Mucosa of descending colon (tissue), 3 donors: ENCODE measurements around the gene FUCA2. TPM values are rescaled to one million over a fixed set of nuclear protein-coding genes. Genes with fewer than 3 reads are reported as not detected.
A peak's percentile ranks its signal among the peaks of the same experiment; 100 is the strongest.

Experiments used
- ATAC-seq: fragments of 200-7000 bp; cut with Tn5 transposase; one replicate; pipeline ENCODE4 v1.9.1; 2020; ENCODE audit warnings: mild to moderate bottlenecking, moderate library complexity
- DNase-seq, 3 donors: peaks; one replicate each; pipeline ENCODE4 v3.0.0-alpha.2; 2020
- H3K36me3 ChIP-seq: fragments of 200-600 bp; one replicate; pipeline ENCODE4 v1.8.0; 2021; ENCODE audit warnings: low read depth, mild to moderate bottlenecking
- H3K4me1 ChIP-seq: fragments of 200-600 bp; one replicate; pipeline ENCODE4 v1.8.0; 2021; ENCODE audit warnings: low read depth, mild to moderate bottlenecking
- H3K4me3 ChIP-seq: fragments of 200-600 bp; one replicate; pipeline ENCODE4 v1.8.0; 2021; ENCODE audit warnings: mild to moderate bottlenecking
- H3K9me3 ChIP-seq: fragments of 200-600 bp; one replicate; pipeline ENCODE4 v1.8.0; 2021; ENCODE audit warnings: mild to moderate bottlenecking
- CTCF ChIP-seq: fragments of 200-600 bp; IDR thresholded peaks from one replicate; pipeline ENCODE4 v1.8.0; 2022; ENCODE audit warnings: antibody characterized with exemption, mild to moderate bottlenecking
- intact Hi-C, 2 donors: fragments of 100-400 bp; cut with DNase I in 1 of 2; cut with micrococcal nuclease in 1 of 2; formaldehyde crosslinking; loops; one replicate each; pipeline versions ENCODE4 v1.11.0 to v1.11.1; 2022; cut with DNase I, micrococcal nuclease
- total RNA-seq, 3 donors: library from RNA; stranded (reverse); fragmentation: NEBNext Ultra II Directional in 2 of 3; extraction: Animal tissue kit (Norgen Biotek cat#: 25700) in 2 of 3; gene quantifications; one replicate each; pipeline versions ENCODE4 v1.2.1 to v1.2.4, GENCODE V29; 2021 to 2023
- donor health status: DM: no; HTN: no; CAD: no; lungs with moderate emphysema.
- donor health status: DM: no; HTN: no; CAD: no.
- donor health status: DM: no; HTN: yes; CAD: no.

FUCA2 gene
- total RNA-seq, 3 donors from 2014 or later, result 43.6 to 92.3 (median 67.7) TPM

- Histone ChIP-seq H3K9me3 (no peaks in the 10 kb centered on the region), H3K36me3 (no peaks in the 10 kb centered on the region), H3K4me1 (peaks cover 8% of the 10 kb centered on the region), H3K4me3 (no peak overlapping the region)
- TF ChIP-seq CTCF, result no peak
- ATAC-seq (peak; percentile 46), DNase-seq (no peak)
- intact Hi-C loops, result no loop called here
Observed at GRCh38 chr6:143555071-143555492, 43.6 kb upstream of the FUCA2 start.

- TF ChIP-seq CTCF, result no peak
- intact Hi-C loops, result no loop called here
- no peaks in the 10 kb centered on the region for H3K36me3 ChIP-seq
- ATAC-seq (no peak), DNase-seq (no peak)
- H3K4me3 ChIP-seq, result no peak overlapping the region
- H3K9me3 ChIP-seq, result no peaks in the 10 kb centered on the region
- H3K4me1 ChIP-seq, result peaks cover 13% of the 10 kb centered on the region
Observed at GRCh38 chr6:143553337-143553736, 41.8 kb upstream of the FUCA2 start.

- Histone ChIP-seq H3K4me1 (peaks cover 15% of the 10 kb centered on the region), H3K36me3 (no peaks in the 10 kb centered on the region), H3K9me3 (no peaks in the 10 kb centered on the region), H3K4me3 (no peak overlapping the region)
- no peak for DNase-seq
- TF ChIP-seq CTCF, result no peak
- no peak for ATAC-seq
- intact Hi-C loops, result no loop called here
Observed at GRCh38 chr6:143549949-143550268, 38.4 kb upstream of the FUCA2 start.

GRCh38 chr6:143549221-143549948 is 37.9 kb upstream of the FUCA2 start:
- DNase-seq (no peak), ATAC-seq (peak; percentile 60)
- no peaks in the 10 kb centered on the region for H3K9me3 ChIP-seq
- intact Hi-C loops, result no loop called here
- no peak for TF ChIP-seq CTCF
- H3K36me3 ChIP-seq, result no peaks in the 10 kb centered on the region
- H3K4me3 ChIP-seq, result no peak overlapping the region
- H3K4me1 ChIP-seq, result peaks cover 16% of the 10 kb centered on the region

GRCh38 chr6:143546599-143546998 is 35.1 kb upstream of the FUCA2 start:
- ATAC-seq, result no peak
- Histone ChIP-seq H3K4me1 (peaks cover 18% of the 10 kb centered on the region), H3K36me3 (no peaks in the 10 kb centered on the region), H3K9me3 (no peaks in the 10 kb centered on the region), H3K4me3 (no peak overlapping the region)
- no peak for DNase-seq
- no peak for TF ChIP-seq CTCF
- intact Hi-C loops, result no loop called here
